ENCODE measurements around the gene IL20RA. TPM values are rescaled to one million over a fixed set of nuclear protein-coding genes. Genes with fewer than 3 reads are reported as not detected.

IL20RA gene
- total and polyA plus RNA-seq, 2 of the 13 experiments (the other 11 are each of a cell fraction or from before 2014, with no cell fraction given) = not detected

- no peak for TF ChIP-seq ZEB1 (IDR thresholded peaks at IDR 0.05; ENCODE audit: insufficient replicate concordance, low read depth)
- no peak for TF ChIP-seq ZNF7 (CRISPR knock-in tag; IDR thresholded peaks at IDR 0.05)
- TF ChIP-seq NAIF1 (CRISPR knock-in tag; IDR thresholded peaks at IDR 0.05; ENCODE audit: borderline replicate concordance) = no peak
- TF ChIP-seq, protein P1, sequence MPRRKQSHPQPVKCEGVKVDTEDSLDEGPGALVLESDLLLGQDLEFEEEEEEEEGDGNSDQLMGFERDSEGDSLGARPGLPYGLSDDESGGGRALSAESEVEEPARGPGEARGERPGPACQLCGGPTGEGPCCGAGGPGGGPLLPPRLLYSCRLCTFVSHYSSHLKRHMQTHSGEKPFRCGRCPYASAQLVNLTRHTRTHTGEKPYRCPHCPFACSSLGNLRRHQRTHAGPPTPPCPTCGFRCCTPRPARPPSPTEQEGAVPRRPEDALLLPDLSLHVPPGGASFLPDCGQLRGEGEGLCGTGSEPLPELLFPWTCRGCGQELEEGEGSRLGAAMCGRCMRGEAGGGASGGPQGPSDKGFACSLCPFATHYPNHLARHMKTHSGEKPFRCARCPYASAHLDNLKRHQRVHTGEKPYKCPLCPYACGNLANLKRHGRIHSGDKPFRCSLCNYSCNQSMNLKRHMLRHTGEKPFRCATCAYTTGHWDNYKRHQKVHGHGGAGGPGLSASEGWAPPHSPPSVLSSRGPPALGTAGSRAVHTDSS (CRISPR knock-in tag; conservative IDR thresholded peaks at IDR 0.05) = no peak
Measured at GRCh38 chr6:136950436-136951126, 94.2 kb downstream of the IL20RA start (continued).

Small RNA genes within 50 kb of the gene (small RNA-seq; reads per million reads assigned to genes)
- 0 reads per million in 3 experiments for gene RPL35AP3 (ENCODE audit: insufficient read depth in 2 of 3, insufficient read length in 3 of 3, low read depth in 2 of 3, low replicate concordance in 1 of 3)

Other genes starting within 250 kb of the IL20RA start
- gene PEX7, start 222.4 kb downstream of the IL20RA start, total RNA-seq (2016; rRNA removed; fragmentation: Illumina TruSeq; extraction: Trizol) = 0.53 and 0.88 TPM in 2 replicates
- gene PEX7, start 222.4 kb downstream of the IL20RA start, polyA plus RNA-seq (2011; rRNA removed) = 0.04 and 0.29 TPM in 2 replicates
- not detected in 2 replicates for gene SLC35D3, start 122.7 kb downstream of the IL20RA start, total RNA-seq (2016; rRNA removed; fragmentation: Illumina TruSeq; extraction: Trizol)
- gene SLC35D3, start 122.7 kb downstream of the IL20RA start, polyA plus RNA-seq (2011; rRNA removed) = not detected in 2 replicates
- not detected in 2 replicates for gene IL22RA2, start 128.7 kb upstream of the IL20RA start, total RNA-seq (2016; rRNA removed; fragmentation: Illumina TruSeq; extraction: Trizol)
- not detected in 2 replicates for gene IL22RA2, start 128.7 kb upstream of the IL20RA start, polyA plus RNA-seq (2011; rRNA removed)
- 48.9 and 82.8 TPM in 2 replicates for gene IFNGR1, start 174.4 kb upstream of the IL20RA start, total RNA-seq (2016; rRNA removed; fragmentation: Illumina TruSeq; extraction: Trizol)
- gene IFNGR1, start 174.4 kb upstream of the IL20RA start, polyA plus RNA-seq (2011; rRNA removed) = 71.6 and 87.8 TPM in 2 replicates